ENCODE data around the gene ARID5A.

DNA sequence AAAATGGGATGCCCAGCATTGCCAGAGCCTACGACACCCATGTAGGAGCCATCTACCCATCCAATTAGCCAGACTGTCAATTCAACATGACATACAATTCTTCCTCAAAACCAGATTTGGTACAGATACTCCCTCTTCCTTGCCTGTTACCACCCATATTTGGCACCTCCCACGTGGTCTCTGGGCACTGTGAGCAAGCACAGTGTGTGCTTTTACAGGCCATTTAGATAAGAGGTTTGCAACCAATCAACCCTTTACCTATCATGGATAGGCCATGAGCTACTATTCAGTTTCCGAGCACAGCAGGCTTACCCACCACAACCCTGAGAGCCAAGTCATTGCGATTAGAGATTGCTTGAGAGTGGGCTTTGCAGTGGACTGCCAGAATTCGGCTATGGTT is 40.9 kb downstream of the ARID5A start:
- TF ChIP-seq EZH2 (IDR thresholded peaks at IDR 0.05) (no peak), POLR2AphosphoS5 (IDR thresholded peaks at IDR 0.05; ENCODE audit: borderline replicate concordance, low read depth, low read length) (no peak), FOXP2 (optimal IDR thresholded peaks at IDR 0.05; ENCODE audit: control extremely low read depth, extremely low read length, insufficient read depth) (no peak)

Measured in SK-N-MC (cell line).